HG03045 (cell line): ENCODE data around the gene CFAP61.
"Not testable (repeated sequence)": the region's sequence is repeated elsewhere in the genome, so short reads cannot be mapped to it uniquely, and the experiment has no call there.

Source experiments
- ATAC-seq: cut with Tn5 transposase; IDR thresholded peaks from one replicate; pipeline ENCODE4 v1.9.1; 2021; ENCODE audit warnings: mild to moderate bottlenecking, moderate library complexity; ENCODE audit not compliant: unreplicated experiment

CFAP61 gene

DNA sequence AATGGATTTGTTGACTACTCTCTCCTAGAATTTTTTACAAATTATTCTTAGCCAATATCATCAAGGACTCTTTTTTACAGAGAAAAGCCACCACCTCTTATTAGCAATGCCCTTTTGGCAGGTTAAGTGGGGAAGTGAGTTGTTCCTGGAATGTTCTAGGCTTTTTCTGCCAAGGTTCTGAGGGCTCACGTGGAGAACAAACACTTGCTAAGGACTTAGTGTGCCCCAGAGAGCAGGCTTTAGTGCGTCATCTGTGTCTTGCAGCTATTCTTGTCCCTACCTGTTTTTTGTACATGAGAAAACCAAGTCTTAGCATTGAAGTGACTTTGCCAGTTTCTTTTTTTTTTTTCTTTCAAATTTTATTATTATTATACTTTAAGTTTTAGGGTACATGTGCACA is 33.5 kb downstream of the CFAP61 start:
- no peak for ATAC-seq

DNA sequence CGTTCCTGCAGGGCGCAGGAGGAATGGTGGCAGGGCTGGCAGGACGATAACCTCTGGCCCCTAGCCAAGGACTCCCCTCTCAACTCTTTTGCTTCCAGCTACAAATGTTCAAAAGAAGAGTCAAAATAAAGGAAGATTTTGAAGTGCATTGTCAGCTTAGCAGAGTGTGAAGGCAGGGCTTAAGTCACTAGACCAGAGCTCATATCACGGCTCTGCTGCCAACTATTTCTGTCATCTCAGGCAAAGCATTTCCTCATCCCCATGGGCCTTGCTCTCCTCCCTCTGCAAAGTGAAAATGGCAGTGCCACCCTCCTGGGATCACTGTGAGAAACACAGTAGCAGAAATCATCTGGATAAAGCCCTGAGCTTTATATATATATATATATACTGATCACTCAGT is 36.7 kb downstream of the CFAP61 start:
- ATAC-seq, result no peak

DNA sequence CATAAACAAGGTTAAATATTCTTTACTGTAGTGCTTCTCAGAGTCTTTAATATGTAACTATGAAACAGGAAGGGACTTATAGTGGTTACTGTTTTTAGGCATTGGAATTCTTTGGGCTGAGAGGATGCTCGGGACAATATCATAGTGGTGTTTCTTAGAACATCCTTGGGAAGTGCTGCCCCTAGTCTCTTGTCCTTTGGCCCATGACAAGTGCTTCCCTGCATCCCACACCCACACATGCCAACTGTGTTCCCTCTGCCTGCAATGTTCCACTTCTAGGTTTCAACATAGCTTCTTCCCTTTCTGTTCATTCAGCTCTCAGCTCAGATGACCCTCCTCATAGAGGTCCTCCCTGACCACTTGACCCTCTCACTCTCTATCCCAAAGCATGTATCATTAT is 37.6 kb downstream of the CFAP61 start:
- ATAC-seq, result no peak

DNA sequence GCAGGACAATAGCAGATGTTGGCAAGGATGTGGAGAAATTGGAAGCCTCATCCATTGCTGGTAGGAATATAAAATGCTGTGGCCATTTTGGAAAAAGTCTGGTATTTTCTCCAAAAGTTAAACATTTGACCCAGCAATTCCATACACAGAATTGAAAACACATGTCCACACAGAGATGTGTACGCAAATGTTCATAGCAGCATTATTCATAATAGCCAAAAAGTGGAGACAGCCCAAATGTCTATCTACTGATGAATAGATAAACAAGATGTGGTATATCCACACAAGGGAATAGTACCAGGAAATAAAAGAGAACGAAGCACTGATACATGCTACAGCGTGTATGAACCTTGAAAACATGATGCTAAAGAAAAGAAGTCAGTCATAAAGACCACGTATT is 40.5 kb downstream of the CFAP61 start:
- ATAC-seq, result no peak

DNA sequence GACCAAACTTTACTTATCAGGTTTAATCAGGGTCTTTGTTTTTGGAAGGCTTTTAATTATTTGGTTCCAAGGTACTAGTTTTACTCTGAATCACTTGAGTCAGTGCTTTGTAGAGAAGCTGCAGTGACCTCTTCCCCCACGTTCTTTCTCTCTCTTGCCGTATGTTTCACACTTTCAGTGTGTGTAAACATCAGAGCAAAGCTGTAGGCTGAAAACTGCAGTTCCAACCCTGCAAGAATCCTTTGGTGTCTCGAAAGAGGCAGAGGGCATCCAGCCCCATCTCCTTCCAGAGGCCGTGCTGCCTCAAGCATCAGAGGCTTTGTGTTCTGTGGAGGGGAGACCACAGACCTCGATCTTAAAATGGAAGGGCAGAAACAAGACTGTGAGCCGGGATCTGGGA is 42.1 kb downstream of the CFAP61 start:
- no peak for ATAC-seq

DNA sequence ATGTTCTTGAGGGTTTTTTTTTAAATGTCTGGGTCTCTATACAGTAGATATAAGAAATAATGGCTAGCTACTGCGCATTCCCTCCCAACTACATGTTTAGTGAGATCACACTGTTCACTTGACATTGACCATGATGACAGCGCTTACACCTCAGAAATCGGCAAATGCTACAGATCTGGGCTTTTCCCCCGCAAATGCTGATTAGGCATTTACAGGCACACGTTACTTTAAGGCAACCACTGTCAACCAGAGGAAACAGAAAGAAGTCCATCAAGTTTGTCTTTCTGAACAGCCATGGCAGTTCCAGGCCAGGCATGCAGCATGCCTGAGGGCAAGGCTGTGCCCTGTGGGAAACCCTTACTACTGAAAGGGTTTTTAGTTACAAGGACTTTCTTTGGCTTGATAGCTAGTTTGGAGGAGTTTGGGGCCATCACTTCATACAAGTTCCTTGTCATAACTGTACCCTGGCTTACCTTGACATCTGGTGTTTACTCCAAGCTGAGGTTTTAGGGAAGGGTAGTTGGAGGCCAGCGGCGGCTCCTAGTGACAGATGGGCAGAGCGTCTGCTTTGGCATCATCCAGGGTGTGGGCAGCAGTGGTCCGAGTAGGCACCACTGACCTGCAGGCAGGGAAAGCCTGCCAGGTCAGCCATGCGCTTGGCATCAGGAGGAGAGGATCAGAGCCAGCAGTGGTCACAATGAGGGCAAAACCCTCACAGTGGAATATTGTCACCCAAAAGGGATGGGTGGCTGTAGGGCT is 43.0 kb downstream of the CFAP61 start:
- ATAC-seq, result no peak

DNA sequence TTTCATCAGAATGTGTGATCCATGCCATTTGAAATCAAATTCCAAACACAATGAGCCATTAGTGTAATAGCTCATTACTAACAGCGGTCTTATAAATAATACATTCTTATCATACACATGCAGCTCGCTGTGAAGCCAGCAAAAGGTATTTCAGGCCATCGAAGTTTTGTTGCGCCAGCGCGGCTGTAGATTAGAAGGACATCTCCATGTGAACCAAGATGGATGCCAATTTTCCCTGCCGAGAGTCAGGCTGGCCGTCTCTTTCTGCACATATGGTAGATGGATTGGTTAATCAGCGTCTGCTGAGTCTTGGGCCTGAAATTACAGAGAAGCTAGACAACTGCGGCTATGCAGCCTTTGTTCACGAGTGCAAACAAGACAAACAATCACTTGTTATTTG is 44.1 kb downstream of the CFAP61 start:
- ATAC-seq, result no peak

DNA sequence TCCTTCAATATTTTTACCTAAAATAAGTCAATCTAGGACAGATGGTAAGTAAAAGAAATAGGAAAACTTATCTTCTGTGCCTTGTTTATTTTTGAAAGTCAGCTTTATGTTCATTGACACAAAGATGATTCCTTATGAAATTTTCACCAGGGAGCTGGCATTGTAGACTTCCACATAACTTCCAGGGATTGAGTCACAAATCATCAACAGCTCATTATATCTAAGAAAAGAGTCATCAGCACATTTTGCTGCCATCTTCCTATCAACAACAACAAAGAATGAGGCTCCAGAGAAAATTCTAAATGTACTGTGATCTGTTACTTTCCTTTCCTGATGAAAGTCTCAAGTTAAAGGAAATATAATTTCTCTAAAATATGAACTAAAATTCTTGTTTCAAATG is 48.5 kb downstream of the CFAP61 start:
- ATAC-seq, result no peak

DNA sequence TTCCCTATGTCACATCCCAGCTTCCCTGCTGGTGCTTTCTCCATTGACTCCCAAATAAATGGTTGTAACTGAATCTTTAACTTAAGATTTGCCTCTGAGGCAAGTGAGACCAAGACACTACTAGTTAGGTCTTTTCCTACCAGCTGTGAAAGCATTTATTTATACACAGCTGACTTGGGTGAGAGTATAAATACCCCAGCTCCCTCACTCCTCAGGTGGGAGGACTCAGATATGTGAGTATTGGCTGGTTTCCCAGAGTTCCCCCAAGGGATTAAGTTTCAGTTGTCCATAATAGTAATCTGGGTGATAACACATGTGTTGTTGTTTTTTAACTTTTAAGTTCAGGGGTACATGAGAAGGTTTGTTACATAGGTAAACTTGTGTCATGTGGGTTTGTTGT is 49.8 kb downstream of the CFAP61 start:
- no peak for ATAC-seq

DNA sequence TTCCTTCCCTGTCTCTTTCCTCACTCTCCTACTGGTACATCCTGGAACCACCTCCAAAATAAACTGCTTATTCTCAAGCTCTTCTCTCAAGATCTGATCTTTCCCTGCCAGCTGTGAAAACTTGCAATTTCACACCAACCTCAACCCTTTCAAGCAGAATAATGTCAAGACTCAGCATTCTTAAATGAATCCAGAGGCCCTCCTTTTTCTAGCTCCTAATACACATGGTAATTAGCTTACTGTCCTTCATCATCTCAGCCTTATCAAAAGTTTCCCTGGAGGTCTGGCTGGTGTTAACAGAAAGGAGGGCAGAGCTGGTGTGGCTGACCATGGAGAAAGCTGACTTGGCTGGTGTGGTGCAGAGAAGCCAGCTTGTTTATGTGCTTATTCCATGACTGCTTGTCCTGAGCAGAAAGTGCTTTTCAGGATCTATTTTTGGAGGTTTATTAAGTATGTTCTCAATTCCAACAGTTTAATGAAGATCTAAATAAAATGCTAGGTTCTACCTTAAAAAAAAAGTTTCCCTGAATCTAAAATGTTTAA is 50.5 kb downstream of the CFAP61 start:
- no peak for ATAC-seq

DNA sequence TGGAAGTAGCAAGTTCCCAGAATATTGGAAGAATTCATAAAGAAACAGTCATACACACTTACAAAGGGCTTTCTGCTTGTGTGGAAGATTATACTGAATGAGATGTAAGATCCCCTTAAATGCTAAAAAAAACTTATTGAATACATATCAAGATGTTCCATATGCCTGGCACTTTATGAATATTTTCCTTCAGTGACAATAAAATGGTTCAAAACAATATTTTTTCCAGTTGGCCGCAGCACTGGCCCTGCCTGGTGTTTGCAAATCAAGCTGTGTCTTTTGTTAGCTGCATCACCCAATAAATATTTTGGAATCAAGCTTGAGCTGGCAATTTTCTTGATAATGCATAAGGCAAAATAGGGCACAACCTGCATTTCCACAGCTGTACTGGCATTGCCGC is 51.2 kb downstream of the CFAP61 start:
- no peak for ATAC-seq

DNA sequence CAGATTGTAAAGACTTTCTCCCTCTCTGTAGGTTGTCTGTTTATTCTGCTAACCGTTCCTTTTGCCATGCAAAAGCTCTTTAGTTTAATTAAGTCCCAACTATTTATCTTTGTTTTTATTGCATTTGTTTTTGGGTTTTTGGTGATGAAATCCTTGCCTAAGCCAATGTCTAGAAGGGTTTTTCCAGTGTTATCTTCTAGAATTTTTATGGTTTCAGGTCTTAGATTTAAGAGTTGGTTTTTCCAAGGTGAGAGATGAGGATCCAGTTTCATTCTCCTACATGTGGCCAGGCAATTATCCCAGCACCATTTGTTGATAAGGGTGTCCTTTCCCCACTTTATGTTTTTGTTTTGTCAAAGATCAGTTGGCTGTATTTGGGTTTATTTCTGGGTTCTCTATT is 70.9 kb downstream of the CFAP61 start:
- not testable (repeated sequence) for ATAC-seq

DNA sequence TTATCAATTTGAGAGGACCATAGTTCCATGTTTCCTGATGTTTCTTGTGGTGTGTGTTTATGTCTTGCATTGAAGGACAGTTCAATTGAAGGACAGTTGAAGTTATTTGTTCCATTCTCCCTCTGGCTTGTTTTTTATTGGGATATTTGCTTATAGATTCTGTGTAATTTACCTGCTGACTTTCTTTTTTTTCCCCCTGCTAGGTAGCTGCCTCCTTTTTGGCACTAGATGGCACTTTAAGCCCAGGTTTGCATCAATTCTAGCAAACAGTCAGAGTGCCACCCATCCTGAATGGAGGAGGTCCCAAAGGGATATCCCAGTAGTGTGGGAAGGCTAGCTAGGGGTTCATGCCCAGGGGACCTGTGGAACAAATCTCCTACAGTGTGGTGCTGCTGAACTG is 78.1 kb downstream of the CFAP61 start:
- ATAC-seq, result no peak

DNA sequence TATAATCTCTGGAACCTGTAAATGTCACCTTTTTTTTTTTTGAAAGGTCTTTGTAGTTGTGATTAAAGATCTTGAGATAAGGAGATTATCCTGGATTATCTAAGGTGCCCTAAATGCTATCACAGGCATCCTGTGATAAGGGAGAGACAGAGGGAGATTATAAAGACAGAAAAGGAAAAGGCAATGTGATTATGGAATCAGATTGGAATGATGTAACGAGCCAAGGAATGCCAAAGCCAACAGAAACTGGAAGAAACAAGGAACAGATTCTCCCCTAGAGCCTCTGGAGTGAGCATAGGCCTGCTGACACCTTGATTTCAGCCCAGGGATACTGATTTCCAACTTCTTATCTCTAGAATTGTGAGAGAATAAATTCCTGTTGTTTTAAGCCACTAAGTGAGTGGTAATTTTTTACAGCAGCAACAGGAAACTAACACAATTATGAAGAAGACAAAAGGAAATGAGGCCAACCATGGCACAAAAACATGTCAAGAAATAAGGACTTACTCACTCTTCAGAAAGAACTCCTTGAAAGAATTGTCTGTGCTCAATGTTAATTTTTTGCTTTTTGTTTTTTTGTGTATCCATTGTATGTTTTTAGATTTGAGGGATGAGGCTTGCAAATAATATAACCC is 82.7 kb downstream of the CFAP61 start:
- no peak for ATAC-seq

DNA sequence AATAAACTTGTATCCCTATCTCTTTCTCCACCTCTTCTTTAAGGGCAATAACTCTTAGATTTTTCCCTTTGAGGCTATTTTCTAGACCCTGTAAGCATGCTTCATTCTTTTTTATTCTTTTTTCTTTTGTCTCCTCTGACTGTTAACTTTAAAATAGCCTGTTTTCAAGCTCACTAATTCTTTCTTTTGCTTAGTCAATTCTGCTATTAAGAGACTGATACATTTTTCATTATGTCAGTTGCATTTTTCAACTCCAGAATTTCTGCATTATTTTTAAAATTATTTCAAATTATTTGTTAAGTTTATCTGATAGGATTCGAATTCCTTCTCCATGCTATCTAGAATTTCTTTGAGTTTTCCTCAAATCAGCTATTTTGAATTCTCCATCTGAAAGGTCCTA is 84.0 kb downstream of the CFAP61 start:
- ATAC-seq, result no peak

DNA sequence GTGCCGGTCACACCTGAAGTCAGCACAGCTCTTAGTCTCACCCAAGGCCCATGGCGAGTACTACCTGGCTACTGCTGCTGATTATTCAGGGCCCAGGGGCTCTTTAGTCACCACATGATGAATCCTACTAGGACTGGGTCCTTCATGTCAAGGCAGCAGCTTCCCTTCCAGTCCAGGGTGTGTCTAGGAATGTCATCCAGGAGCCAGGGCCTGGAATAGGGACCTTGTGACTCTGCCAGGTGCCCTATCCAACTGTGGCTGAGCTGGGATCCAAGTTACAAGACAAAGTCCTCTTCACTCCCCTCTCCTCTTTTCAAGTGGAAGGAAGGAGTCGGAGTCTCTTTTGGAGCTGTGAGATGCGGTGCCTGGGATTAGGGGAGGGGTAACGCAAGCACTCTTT is 85.5 kb downstream of the CFAP61 start:
- no peak for ATAC-seq

DNA sequence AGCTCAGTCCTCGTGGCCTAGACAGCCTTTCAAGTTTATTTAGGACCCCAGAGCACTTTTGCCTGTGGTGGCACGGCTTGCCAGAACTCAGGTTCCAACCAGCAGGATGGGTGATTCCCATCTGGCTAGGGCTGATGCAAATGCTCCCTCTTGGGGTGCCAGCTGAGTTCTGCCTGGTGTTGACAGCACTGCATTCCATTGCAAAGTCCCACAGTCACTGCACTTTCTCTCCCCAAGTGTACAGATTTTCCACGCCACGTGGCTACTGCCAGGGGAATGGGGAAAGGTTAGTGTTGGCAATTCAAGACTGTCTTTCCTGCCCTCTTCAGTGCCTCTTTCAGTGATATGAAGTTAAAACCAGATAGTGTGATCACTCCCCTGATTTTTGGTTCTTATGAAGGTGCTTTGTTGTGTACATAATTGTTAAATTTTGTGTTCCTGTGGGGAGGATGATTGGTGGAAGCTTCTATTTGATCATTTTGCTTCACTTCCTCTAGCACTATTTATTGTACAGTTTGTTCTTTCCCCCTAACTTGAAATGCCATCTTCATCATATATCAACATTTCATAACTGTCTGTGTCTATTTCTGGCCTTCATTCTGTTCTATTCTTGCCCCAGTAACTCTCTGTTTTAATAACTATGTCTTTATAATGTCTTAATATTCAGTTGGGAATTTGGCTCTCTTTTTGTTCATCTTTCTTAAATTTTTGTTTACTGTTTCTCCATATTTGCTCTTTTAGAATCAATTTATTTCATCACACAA is 86.2 kb downstream of the CFAP61 start:
- no peak for ATAC-seq

DNA sequence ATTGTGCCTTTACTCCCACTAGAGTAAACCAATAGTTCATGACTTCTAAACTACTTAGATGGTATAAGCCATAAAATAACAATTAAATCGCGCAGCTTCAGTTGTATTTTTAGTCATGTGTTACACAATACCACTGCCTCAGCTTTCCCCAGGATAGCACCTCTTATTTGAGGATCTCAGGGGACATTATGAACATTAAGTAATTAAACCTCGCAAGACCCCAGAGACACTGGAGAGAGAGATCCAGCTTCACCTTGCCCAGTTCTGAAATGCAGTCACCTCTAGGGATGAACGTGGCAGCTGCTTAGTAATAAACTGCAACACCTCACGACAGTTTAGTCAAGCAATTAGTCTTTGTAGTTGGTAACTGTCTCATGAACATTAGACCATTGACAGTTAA is 87.1 kb downstream of the CFAP61 start:
- ATAC-seq, result no peak

DNA sequence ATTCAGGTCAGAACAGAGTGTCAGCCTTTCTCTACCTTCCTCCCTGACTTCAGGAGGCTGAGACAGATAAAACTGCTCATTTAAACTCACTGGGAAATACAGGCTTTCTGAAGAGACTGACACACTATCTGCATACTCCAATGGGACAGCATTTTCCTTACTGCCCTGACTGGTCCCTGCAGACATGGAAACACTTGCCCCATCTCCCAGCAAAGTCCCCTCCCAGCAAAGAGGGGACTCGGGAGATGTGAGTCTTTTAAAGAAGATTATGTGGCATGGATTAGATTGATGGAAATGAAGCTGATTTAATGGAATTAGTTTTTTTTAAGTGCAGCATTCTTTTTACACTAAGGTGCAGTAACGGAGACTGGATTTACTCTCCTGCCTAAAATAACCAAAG is 90.8 kb downstream of the CFAP61 start:
- no peak for ATAC-seq

DNA sequence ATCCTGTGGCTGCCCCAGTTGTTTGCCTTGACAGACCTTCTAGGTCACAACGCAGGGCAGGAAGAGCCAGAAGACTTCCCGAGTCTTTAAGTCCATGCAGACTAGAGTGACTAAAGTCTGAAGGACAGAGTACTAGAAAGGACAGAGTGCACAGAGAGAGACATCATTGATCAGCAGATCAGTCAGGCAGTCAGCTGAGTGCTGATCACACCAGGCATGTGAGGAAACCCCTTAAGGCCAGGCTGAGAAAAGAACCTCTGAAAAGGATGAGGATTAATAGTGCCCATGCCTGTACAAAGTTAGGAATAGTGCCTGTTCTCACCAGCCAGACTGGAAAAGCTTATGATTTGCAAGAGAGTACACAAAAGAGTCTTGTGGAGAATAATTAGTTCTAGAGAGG is 91.3 kb downstream of the CFAP61 start:
- ATAC-seq, result no peak

DNA sequence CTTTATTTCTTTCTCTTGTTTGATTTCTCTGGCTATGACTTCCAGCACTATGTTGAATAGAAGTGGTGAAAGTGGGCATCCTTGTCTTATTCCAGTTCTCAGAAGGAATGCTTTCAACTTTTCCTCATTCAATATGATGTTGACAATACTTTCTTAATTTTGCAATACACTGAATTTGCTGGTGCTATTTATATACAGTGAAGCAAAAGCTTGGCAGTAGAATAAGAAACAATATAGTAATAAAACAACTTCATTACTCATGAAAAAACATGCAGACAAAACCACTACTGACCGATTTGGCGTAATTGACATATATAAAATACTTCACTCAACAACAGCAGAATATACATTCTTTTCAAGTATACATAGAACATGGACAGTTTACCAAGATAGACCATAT is 96.4 kb downstream of the CFAP61 start:
- no peak for ATAC-seq

DNA sequence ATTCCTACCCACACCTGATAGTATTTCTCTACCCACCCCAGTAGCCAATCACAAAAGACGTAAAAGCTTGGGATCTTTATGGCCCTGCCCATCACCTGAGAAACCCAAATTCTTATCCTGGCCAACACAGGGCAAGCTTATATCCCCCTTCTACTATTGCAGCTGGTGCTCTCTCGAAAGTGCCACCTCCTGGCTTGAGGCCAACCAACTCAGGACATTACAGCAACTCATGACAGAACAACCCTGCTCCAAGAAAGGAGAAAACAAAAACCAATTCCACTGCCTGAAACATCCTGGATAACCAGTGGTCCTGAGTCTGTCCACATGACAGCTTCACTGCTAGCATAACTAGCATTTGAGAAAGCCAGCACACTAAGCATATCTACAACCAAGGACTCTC is 97.9 kb downstream of the CFAP61 start:
- no peak for ATAC-seq
